Measurements from ENCODE around the gene SLC43A1.

DNA sequence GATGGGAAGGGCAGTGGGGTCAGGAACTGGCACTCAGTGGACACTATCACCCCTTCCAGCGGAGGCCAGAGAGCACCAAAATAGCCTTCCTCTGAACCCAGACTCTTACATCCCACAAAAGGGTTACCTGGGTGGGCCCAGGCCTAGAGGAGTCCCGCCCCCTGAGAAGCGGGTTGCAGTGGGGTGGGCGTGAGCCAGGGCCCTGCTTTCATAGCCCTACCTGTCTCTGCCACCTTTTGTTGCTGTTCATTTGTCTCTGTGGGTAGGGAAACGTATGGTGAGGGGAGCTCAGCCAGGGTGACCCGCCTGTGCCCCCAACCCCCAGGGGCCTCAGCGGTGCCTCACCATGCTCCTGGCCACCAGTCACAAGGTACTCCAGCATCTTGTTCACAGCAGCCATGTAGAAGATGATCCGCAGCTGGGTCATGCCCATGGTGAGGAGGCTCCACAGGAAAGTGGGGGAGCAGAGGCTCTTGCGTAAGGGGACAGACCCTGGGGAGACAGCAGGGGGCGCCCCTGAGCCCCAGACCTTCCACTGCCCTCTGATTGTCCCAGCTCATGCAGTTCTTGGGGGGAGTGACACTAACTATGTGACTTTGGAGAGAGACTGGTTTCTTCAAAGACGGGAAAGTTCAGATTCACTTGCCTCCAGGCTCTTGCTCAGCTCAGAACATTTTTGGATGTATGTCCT, 24.0 kb downstream of the SLC43A1 start:
- TF ChIP-seq TOX (CRISPR knock-in tag; IDR thresholded peaks at IDR 0.05; ENCODE audit: borderline replicate concordance): no peak
- no peak for TF ChIP-seq ZNF8 (CRISPR knock-in tag; IDR thresholded peaks at IDR 0.05)
- no peak for TF ChIP-seq ZNF565 (CRISPR knock-in tag; conservative IDR thresholded peaks at IDR 0.05; ENCODE audit: low read depth)
- TF ChIP-seq ARNTL (CRISPR knock-in tag; IDR thresholded peaks at IDR 0.05; ENCODE audit: borderline replicate concordance, low read depth): no peak
- TF ChIP-seq, protein P1, sequence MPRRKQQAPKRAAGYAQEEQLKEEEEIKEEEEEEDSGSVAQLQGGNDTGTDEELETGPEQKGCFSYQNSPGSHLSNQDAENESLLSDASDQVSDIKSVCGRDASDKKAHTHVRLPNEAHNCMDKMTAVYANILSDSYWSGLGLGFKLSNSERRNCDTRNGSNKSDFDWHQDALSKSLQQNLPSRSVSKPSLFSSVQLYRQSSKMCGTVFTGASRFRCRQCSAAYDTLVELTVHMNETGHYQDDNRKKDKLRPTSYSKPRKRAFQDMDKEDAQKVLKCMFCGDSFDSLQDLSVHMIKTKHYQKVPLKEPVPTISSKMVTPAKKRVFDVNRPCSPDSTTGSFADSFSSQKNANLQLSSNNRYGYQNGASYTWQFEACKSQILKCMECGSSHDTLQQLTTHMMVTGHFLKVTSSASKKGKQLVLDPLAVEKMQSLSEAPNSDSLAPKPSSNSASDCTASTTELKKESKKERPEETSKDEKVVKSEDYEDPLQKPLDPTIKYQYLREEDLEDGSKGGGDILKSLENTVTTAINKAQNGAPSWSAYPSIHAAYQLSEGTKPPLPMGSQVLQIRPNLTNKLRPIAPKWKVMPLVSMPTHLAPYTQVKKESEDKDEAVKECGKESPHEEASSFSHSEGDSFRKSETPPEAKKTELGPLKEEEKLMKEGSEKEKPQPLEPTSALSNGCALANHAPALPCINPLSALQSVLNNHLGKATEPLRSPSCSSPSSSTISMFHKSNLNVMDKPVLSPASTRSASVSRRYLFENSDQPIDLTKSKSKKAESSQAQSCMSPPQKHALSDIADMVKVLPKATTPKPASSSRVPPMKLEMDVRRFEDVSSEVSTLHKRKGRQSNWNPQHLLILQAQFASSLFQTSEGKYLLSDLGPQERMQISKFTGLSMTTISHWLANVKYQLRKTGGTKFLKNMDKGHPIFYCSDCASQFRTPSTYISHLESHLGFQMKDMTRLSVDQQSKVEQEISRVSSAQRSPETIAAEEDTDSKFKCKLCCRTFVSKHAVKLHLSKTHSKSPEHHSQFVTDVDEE (CRISPR knock-in tag; IDR thresholded peaks at IDR 0.05): no peak
- TF ChIP-seq OSR1 (CRISPR knock-in tag; IDR thresholded peaks at IDR 0.05): no peak
- TF ChIP-seq ZFP3 (CRISPR knock-in tag; IDR thresholded peaks at IDR 0.05): no peak
- TF ChIP-seq RARB (CRISPR knock-in tag; IDR thresholded peaks at IDR 0.05): no peak
- no peak for TF ChIP-seq PPARA (CRISPR knock-in tag; IDR thresholded peaks at IDR 0.05; ENCODE audit: borderline replicate concordance)
- TF ChIP-seq, protein P2, sequence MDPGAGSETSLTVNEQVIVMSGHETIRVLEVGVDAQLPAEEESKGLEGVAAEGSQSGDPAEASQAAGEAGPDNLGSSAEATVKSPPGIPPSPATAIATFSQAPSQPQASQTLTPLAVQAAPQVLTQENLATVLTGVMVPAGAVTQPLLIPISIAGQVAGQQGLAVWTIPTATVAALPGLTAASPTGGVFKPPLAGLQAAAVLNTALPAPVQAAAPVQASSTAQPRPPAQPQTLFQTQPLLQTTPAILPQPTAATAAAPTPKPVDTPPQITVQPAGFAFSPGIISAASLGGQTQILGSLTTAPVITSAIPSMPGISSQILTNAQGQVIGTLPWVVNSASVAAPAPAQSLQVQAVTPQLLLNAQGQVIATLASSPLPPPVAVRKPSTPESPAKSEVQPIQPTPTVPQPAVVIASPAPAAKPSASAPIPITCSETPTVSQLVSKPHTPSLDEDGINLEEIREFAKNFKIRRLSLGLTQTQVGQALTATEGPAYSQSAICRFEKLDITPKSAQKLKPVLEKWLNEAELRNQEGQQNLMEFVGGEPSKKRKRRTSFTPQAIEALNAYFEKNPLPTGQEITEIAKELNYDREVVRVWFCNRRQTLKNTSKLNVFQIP (CRISPR knock-in tag; IDR thresholded peaks at IDR 0.05; ENCODE audit: borderline replicate concordance, low read depth): no peak
- no peak for TF ChIP-seq ESRRG (CRISPR knock-in tag; IDR thresholded peaks at IDR 0.05)
